HepG2 (cell line): Measurements from ENCODE around the gene ATOSB.
A peak's percentile ranks its signal among the peaks of the same experiment; 100 is the strongest.

Source experiments
- MAX ChIP-seq: IDR thresholded peaks from 2 replicates; pipeline ENCODE4 v1.6.1; 2012; ENCODE audit warnings: inconsistent platforms
- USF2 ChIP-seq, 2 experiments: sonication (generic) in 1 of 2; formaldehyde crosslinking in 1 of 2; IDR thresholded peaks; 2 replicates each; pipeline versions ENCODE4 v1.5.1 to v1.6.1; 2011 to 2020; ENCODE audit warnings: borderline replicate concordance in 1 of 2, low read depth in 1 of 2, low read length in 1 of 2, mild to moderate bottlenecking in 1 of 2, missing genetic modification reagents in 1 of 2, moderate library complexity in 1 of 2

- TF ChIP-seq USF2 (IDR thresholded peaks at IDR 0.05; ENCODE audit: low read depth, low read length), result no peak
- TF ChIP-seq USF2 (CRISPR knock-in tag; IDR thresholded peaks at IDR 0.05; ENCODE audit: borderline replicate concordance), result no peak
- TF ChIP-seq MAX, result peak; percentile 76
These were observed 46.3 kb upstream of the ATOSB start, which contains the start of gene UNC13B for GRCh38 chr9:35161713-35162604.
